K562 treated with DMSO at 1 percent for 12 hours (cell line): Measurements from ENCODE around the gene FBXO34. TPM values are rescaled to one million over a fixed set of nuclear protein-coding genes. Genes with fewer than 3 reads are reported as not detected.

ENCODE experiments used
- total RNA-seq: library from RNA; unstranded; fragments of 300-600 nt; gene quantifications from 2 replicates; pipeline ENCODE4 v1.2.3, GENCODE V29; 2022; ENCODE audit not compliant: insufficient read depth

FBXO34 gene
- total RNA-seq = 8.5 and 19.0 TPM in 2 replicates

DNA sequence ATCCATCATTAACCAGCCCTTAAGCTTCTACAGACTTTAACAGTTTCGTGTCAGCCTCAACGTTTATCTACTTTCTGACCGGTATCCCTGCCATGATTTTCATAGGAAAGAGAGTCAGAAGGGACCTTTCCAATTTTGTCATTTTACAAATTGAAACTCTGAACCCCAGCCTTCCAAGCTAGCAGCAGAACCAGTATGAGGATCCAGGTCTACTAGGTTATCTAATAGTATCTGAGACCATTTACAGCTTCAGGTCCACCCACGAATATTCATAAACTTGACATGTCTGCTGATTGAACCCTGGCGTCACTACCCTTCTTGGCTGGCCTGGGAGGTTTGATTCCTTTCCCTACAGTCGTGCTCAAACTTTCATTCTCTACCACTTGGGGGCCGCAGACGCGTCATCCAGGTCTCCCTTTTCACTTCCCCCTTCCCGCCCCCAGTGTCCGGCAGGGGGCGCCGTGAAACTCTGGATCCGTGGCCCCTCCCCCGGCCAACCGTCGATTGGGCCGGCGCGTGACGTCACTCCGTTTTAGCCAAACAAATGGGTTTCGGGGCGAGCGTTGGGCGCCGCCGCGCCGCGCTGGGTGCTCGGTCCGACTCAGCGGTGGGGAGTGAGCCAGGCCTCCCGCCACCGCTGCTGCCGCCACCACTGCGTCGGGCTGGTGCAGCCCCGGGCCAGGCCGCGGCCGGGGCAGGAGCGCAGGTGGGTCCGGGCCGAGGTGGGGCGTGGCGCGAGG, at the start of gene FBXO34:
FBXO34 (plus strand) TSS at position 590 of the 740 bp plus-strand sequence. CDS start 78,970 bp downstream, outside the sequence.

Other genes starting within 250 kb of the FBXO34 start
- 7.5 and 18.1 TPM in 2 replicates for gene WDHD1, start 244.3 kb upstream of the FBXO34 start, total RNA-seq
- gene SOCS4, start 244.2 kb upstream of the FBXO34 start, total RNA-seq = 1.8 and 9.6 TPM in 2 replicates
- 23.7 and 56.9 TPM in 2 replicates for gene MAPK1IP1L, start 219.8 kb upstream of the FBXO34 start, total RNA-seq
- 10.3 and 13.5 TPM in 2 replicates for gene LGALS3, start 142.2 kb upstream of the FBXO34 start, total RNA-seq
- 15.2 and 45.8 TPM in 2 replicates for gene DLGAP5, start 79.8 kb upstream of the FBXO34 start, total RNA-seq
- gene ATG14, start 140.4 kb downstream of the FBXO34 start, total RNA-seq = 1.2 and 3.1 TPM in 2 replicates
- gene TBPL2, start 169.2 kb downstream of the FBXO34 start, total RNA-seq = not detected in 2 replicates